Left ventricle myocardium inferior (tissue), 1 donor: ENCODE results near the gene PCSK6. TPM values are rescaled to one million over a fixed set of nuclear protein-coding genes. Genes with fewer than 3 reads are reported as not detected.

Experiments used
- DNase-seq: peaks from one replicate; pipeline ENCODE4 v3.0.0-alpha.2; 2020
- H3K27ac ChIP-seq: fragments of 200-600 bp; replicated peaks from 2 replicates; pipeline ENCODE4 v1.8.0; 2021
- H3K27me3 ChIP-seq: fragments of 200-600 bp; 2 replicates; pipeline ENCODE4 v1.8.0; 2021; ENCODE audit warnings: low read depth
- H3K36me3 ChIP-seq: fragments of 200-600 bp; 2 replicates; pipeline ENCODE4 v1.8.0; 2021
- H3K4me1 ChIP-seq: fragments of 200-600 bp; 2 replicates; pipeline ENCODE4 v1.8.0; 2021
- H3K4me3 ChIP-seq: fragments of 200-600 bp; 2 replicates; pipeline ENCODE4 v1.8.0; 2021; ENCODE audit warnings: mild to moderate bottlenecking, moderate library complexity
- H3K9me3 ChIP-seq: fragments of 200-600 bp; replicated peaks from 2 replicates; pipeline ENCODE4 v1.8.0; 2021
- intact Hi-C: fragments of 100-400 bp; cut with micrococcal nuclease; formaldehyde crosslinking; loops from one replicate; pipeline ENCODE4 v1.11.0; 2022
- total RNA-seq: library from RNA; stranded (reverse); fragmentation: NEBNext Ultra II Directional; extraction: Animal tissue kit (Norgen Biotek cat#: 25700); gene quantifications from one replicate; pipeline ENCODE4 v1.2.1, GENCODE V29; 2021
- TF ChIP-seq, protein P1 (sequence below): fragments of 200-600 bp; IDR thresholded peaks from 2 replicates; pipeline ENCODE4 v1.8.0; 2021; ENCODE audit warnings: antibody characterized with exemption, mild to moderate bottlenecking, borderline replicate concordance
- donor health status: DM: no; HTN: yes; CAD: no; lungs with severe emphysema.

PCSK6 gene
- total RNA-seq, 1 donor from 2014 or later = 28.6 TPM

DNA sequence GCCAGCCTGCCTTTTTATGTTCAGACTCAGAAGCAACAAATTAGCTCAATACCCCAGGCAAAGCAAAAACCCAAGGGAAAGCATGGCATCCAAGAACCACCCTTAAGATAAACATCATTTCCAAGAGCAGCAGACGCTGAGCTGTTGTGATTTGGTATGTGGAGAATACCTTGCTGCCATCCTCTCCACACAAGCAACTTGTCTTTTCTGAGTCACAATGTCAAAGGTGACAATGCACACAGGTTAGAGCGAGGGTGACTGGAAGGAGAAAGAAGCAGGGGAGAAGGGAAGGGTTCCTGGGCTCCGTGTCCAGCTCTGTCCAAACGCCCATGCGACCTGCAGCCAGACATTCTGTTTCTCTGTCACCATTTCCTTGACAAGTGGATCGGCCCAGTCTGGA is 6.0 kb downstream of the PCSK6 start:
- TF ChIP-seq, protein P1, sequence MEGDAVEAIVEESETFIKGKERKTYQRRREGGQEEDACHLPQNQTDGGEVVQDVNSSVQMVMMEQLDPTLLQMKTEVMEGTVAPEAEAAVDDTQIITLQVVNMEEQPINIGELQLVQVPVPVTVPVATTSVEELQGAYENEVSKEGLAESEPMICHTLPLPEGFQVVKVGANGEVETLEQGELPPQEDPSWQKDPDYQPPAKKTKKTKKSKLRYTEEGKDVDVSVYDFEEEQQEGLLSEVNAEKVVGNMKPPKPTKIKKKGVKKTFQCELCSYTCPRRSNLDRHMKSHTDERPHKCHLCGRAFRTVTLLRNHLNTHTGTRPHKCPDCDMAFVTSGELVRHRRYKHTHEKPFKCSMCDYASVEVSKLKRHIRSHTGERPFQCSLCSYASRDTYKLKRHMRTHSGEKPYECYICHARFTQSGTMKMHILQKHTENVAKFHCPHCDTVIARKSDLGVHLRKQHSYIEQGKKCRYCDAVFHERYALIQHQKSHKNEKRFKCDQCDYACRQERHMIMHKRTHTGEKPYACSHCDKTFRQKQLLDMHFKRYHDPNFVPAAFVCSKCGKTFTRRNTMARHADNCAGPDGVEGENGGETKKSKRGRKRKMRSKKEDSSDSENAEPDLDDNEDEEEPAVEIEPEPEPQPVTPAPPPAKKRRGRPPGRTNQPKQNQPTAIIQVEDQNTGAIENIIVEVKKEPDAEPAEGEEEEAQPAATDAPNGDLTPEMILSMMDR = no peak
- Histone ChIP-seq H3K36me3 (peaks cover 6% of the 10 kb centered on the region), H3K4me3 (no peak overlapping the region), H3K4me1 (peaks cover 66% of the 10 kb centered on the region), H3K27me3 (peaks cover 15% of the 10 kb centered on the region), H3K27ac (peak overlapping the region; percentile 90), H3K9me3 (no peaks in the 10 kb centered on the region)
- intact Hi-C loops = no loop called here
- no peak for DNase-seq

GRCh38 chr15:101482526-101483371 is 6.8 kb downstream of the PCSK6 start:
- H3K27me3 ChIP-seq = peaks cover 8% of the 10 kb centered on the region
- intact Hi-C loops = no loop called here
- H3K36me3 ChIP-seq = peaks cover 6% of the 10 kb centered on the region
- H3K9me3 ChIP-seq = no peaks in the 10 kb centered on the region
- TF ChIP-seq, protein P1 = no peak
- peak overlapping the region; percentile 37 for H3K4me3 ChIP-seq
- H3K4me1 ChIP-seq = peaks cover 66% of the 10 kb centered on the region
- peak; percentile 63 for DNase-seq
- peak overlapping the region; percentile 90 for H3K27ac ChIP-seq

GRCh38 chr15:101481917-101482525 is 7.5 kb downstream of the PCSK6 start:
- intact Hi-C loops = no loop called here
- Histone ChIP-seq H3K27ac (peak overlapping the region; percentile 90), H3K4me1 (peaks cover 64% of the 10 kb centered on the region), H3K27me3 (peaks cover under 1% of the 10 kb centered on the region), H3K9me3 (no peaks in the 10 kb centered on the region), H3K4me3 (peak overlapping the region; percentile 37), H3K36me3 (peaks cover 6% of the 10 kb centered on the region)
- no peak for DNase-seq
- TF ChIP-seq, protein P1 = no peak

GRCh38 chr15:101481381-101481705 is 8.2 kb downstream of the PCSK6 start:
- intact Hi-C loops = no loop called here

DNA sequence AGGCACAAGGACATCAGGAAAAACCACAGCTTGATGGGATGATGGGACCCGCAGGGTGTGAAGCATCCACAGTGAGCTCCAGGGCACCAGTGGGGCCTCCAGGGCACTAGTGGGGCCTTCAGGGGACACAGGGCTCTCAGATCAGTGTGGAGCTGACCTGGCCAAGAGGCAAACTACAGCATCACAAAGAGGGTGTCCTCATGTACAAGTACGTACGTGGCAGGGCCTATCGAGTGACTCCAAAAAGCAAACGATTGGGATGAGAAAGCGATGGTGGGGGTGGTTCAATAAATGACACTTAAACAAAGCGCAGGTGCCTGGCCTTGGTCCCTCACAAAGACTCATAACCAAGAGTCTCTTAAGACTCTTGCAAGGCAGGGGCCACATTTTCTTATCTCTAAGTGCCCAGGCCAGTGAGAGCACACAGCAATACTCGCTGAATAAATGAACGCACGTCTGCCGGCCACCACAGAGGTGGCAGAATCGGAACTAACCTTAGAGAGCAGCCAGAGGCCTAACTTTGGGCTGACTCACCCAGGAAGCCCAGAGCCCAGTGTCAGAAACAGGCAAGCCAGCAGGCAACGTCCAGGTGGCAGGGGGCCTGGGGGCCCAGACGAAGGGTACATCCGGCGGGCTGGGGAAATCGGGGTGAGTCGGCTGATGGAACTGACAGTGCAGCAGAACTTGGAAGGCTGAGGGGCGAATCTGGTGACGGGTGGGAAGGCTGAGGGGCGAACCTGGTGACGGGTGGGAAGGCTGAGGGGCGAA is 8.7 kb downstream of the PCSK6 start:
- Histone ChIP-seq H3K9me3 (no peaks in the 10 kb centered on the region), H3K27ac (peak overlapping the region; percentile 90), H3K4me3 (no peak overlapping the region), H3K27me3 (no peaks in the 10 kb centered on the region), H3K4me1 (peaks cover 61% of the 10 kb centered on the region), H3K36me3 (no peaks in the 10 kb centered on the region)
- no peak for DNase-seq
- intact Hi-C loops = no loop called here
- TF ChIP-seq, protein P1 = no peak

More at GRCh38 chr15:101481381-101481705, 8.2 kb downstream of the PCSK6 start:
- Histone ChIP-seq H3K9me3 (no peaks in the 10 kb centered on the region), H3K27me3 (no peaks in the 10 kb centered on the region), H3K36me3 (peaks cover 5% of the 10 kb centered on the region), H3K4me3 (no peak overlapping the region), H3K4me1 (peaks cover 61% of the 10 kb centered on the region), H3K27ac (peak overlapping the region; percentile 90)
- TF ChIP-seq, protein P1 = no peak
- DNase-seq = no peak
